ENCODE measurements around the gene WDR59.

- TF ChIP-seq CTCF (IDR thresholded peaks at IDR 0.05) (no peak), POLR2A (IDR thresholded peaks at IDR 0.05) (no peak)
Measured at GRCh38 chr16:74830648-74831047, 154.3 kb downstream of the WDR59 start.

Data from right lobe of liver (tissue), 4 donors.